HG03135 (cell line): ENCODE results near the gene TTLL3.
A peak's percentile ranks its signal among the peaks of the same experiment; 100 is the strongest.

Experiments
- ATAC-seq: cut with Tn5 transposase; IDR thresholded peaks from one replicate; pipeline ENCODE4 v1.9.1; 2021; ENCODE audit warnings: mild to moderate bottlenecking, moderate library complexity; ENCODE audit not compliant: unreplicated experiment

Gene TTLL3

GRCh38 chr3:9804996-9805395, 5.1 kb upstream of the TTLL3 start:
- ATAC-seq = no peak

- ATAC-seq = no peak
These were observed 3.9 kb upstream of the TTLL3 start for GRCh38 chr3:9806137-9806536.

DNA sequence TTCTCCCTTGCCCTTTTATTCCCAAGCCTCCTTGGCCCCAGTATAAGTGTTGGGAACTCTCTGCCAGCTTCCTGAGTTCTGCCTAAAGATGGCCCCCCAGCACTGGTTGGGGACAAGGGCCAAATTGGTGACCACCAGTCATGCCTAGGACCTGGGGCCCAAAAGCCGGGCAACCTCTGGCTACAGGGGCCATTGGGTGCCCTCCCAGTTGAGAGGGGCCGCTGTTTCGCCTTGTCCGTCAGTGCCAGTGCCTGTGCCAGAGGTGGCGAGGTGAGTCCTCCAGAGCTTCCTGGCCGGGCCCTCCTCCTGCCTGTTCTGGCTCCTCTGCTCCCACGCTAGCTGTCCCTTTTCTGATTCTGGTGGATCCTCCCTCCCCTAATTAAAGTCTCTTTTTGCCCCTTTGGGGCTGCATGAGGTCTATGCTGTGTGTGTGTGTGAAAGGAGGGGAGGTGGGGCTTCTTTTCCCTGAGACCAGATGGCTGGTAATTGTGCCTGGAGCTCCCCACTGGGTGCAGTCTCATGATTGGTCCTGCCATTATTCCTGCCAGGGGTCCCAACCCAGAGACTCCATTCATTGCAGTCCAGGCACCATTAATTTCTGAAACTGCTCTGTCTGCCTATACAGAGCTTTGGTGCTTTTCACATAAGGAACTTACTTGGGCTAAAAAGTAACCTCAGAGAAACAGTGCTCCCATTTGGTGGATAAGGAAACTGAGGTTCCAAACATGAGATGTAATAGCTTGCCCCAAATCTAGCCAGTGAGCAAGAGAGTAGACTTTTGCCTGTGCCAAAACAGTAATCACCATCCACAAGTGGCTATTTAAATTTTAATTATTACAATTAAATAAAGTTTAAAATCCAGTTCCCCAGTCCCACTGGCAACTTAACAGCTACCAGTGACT, 3.1 kb upstream of the TTLL3 start:
- ATAC-seq = no peak

DNA sequence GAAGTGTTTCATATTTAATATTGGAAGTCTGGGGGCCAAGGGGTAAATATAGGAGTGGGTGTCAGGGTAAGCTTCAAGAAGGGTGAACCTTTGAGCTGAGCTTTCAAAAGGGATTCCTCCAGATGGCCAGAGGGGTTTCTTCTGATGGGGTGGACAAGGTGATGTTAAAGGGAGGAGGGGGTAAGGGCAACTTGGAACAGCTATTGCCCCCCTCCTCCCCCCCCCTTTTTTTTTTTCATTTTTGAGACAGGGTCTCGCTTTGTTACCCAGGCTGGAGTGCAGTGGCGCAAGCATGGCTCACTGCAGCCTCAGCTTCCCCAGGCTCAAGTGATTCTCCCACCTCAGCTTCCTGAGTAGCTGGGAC, 2.1 kb upstream of the TTLL3 start:
- no peak for ATAC-seq

- peak; percentile 66 for ATAC-seq
These were observed 1.6 kb upstream of the TTLL3 start for GRCh38 chr3:9808345-9809037.

GRCh38 chr3:9809239-9809614, 835 bp upstream of the TTLL3 start:
- no peak for ATAC-seq

- no peak for ATAC-seq
These were observed 340 bp downstream of the TTLL3 start for GRCh38 chr3:9810433-9810770.

DNA sequence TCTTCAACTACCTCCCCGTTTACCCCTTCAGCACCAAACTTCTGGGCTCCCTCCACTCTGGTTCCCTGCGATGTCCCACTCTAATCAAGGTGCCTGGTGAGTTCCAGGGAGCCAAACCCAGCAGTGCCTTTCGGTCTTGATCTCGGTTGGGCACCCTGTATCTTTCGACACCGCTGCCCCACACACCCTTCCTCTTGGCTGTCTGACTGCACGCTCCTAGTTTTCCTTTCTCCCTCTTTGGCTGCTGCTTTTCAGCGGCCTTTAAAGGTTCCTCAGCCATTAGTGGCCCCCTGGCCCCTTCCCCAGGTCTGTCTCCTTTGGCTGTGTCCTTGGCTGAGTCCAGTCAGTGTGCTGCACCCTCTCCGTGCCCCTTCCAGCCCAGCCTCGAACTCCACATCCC, 784 bp downstream of the TTLL3 start:
- no peak for ATAC-seq

GRCh38 chr3:9812870-9813483, 2.9 kb downstream of the TTLL3 start:
- ATAC-seq = no peak

DNA sequence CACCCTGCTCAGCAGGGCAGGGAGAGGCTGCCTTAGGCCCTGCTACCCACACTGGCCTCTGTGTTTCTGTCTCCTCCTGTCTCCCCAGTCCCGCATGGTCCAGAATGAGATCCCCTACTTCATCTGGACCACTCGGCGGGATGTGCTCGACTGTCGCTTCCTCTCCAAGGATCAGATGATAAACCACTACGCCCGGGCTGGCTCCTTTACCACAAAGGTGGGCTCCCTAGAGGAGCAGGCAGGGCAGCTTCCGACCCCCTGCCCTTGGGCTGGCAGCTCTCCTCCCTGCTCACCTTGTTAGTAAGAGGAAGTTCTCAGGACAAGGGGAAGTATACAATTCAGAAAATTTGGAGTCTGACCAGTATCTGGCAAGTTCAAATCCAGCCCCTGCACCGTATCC, 5.9 kb downstream of the TTLL3 start:
- no peak for ATAC-seq

DNA sequence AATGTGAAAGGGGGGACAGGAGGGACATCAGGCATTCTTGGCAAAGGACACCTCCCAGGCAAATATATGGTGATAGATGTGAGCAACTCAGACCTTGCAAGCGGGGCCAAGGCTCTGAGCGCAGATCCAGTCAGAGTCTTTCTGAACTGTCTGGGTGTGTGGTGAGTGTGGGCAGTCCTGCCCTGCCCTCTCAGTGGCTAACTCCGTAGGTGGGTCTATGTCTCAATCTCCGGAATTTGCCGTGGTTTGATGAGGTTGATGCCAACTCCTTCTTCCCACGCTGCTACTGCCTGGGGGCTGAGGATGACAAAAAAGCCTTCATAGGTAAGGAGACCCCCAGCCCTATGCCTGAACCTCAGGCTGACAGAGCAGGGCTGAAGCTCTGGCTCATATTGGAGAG, 7.4 kb downstream of the TTLL3 start:
- ATAC-seq = no peak

GRCh38 chr3:9818666-9819335, 8.7 kb downstream of the TTLL3 start:
- ATAC-seq = no peak

DNA sequence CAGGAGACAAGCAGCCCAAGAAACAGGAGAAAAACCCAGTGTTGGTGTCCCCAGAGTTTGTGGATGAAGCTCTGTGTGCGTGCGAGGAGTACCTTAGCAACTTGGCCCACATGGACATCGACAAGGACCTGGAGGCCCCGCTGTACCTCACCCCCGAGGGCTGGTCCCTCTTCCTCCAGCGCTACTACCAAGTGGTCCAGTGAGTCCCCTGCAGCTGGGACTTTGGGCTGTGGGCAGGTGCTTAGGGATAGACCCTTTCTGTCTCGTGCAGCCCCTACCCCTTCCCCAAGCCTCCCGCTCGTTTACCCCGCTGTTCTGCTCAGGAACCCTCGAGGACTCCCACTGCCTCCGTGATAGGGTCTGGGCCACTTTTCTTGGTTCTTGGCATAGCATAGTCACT, 10.5 kb downstream of the TTLL3 start:
- no peak for ATAC-seq

GRCh38 chr3:9820946-9821345, 10.9 kb downstream of the TTLL3 start:
- ATAC-seq = no peak

DNA sequence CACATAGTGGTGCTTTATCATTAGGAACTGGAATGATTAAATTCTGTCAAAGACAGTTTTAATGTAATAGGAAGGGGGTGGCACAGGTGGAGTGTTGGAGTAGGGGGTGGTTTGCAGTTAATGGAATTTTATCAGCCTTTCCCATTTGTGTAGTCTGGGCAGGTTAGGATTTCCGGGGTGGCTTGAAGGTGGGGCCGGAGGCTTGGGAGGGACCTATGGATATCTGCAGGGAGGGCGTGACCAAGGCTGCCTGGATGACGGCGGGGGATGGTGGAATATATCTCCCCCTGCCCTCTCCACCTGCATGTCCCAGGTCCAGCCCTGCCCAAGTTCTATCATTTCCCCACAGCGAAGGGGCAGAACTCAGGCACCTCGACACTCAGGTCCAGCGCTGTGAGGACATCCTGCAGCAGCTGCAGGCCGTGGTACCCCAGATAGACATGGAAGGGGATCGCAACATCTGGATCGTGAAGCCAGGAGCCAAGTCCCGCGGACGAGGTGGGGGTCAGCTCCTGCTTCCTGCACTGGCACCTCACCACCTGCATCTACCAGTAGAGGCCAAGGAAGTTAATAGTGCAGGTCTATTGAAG, 15.5 kb downstream of the TTLL3 start:
- no peak for ATAC-seq

- no peak for ATAC-seq
These were observed 16.9 kb downstream of the TTLL3 start for GRCh38 chr3:9826815-9827573.

DNA sequence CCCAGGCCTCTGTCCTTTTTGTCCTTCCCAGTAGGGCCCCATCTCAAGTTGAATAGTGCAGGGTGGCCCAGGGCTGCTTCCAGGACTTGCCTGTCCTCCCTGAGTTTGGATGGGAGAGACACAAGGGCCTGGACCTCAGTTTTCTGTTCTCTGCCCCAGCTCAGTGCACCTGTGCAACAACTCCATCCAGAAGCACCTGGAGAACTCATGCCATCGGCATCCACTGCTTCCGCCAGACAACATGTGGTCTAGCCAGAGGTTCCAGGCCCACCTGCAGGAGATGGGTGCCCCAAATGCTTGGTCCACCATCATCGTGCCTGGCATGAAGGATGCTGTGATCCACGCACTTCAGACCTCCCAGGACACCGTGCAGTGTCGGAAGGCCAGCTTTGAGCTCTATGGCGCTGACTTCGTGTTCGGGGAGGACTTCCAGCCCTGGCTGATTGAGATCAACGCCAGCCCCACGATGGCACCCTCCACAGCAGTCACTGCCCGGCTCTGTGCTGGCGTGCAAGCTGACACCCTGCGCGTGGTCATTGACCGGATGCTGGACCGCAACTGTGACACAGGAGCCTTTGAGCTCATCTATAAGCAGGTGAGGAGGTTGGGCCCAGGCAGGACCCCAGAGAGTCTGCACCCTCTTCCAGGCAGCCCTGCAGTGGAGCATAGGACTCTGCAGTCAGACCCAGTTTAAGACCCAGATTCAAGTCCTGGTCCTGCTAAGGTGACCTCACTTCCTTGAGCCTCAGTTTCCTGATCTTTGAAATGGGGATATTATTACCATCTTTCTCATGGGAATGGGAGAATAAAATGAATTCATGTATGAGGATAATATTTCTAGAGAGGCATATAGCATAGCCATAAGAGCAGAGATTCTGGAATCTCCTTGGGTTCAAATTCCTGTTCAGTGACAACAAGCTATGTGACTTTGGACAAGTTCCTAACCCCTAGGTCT, 19.0 kb downstream of the TTLL3 start:
- ATAC-seq = no peak

GRCh38 chr3:9831253-9831652, 21.2 kb downstream of the TTLL3 start:
- ATAC-seq = no peak

- no peak for ATAC-seq
These were observed 23.0 kb downstream of the TTLL3 start for GRCh38 chr3:9833078-9833477.
